GM10847 (cell line): ENCODE data around the gene ZNF483.

Experiments
- POLR2A ChIP-seq: IDR thresholded peaks from 2 replicates; pipeline ENCODE4 v1.6.1; 2011; ENCODE audit not compliant: insufficient read length; ENCODE audit errors: extremely low read depth

The ZNF483 gene

GRCh38 chr9:111529787-111530186, 4.8 kb downstream of the ZNF483 start:
- TF ChIP-seq POLR2A: no peak

- TF ChIP-seq POLR2A: no peak
Measured at GRCh38 chr9:111531716-111532115, 6.7 kb downstream of the ZNF483 start.

- TF ChIP-seq POLR2A: no peak
Measured at GRCh38 chr9:111533099-111533790, 8.3 kb downstream of the ZNF483 start.

GRCh38 chr9:111542497-111543254, 17.7 kb downstream of the ZNF483 start:
- no peak for TF ChIP-seq POLR2A

GRCh38 chr9:111548623-111549022, 23.6 kb downstream of the ZNF483 start:
- TF ChIP-seq POLR2A: no peak

- TF ChIP-seq POLR2A: no peak
Measured at GRCh38 chr9:111559000-111559610, 34.1 kb downstream of the ZNF483 start.

GRCh38 chr9:111561165-111561719, 36.3 kb downstream of the ZNF483 start:
- no peak for TF ChIP-seq POLR2A

GRCh38 chr9:111566234-111566633, 41.3 kb downstream of the ZNF483 start:
- no peak for TF ChIP-seq POLR2A

GRCh38 chr9:111572950-111573604, 48.1 kb downstream of the ZNF483 start:
- TF ChIP-seq POLR2A: no peak

- no peak for TF ChIP-seq POLR2A
Measured at GRCh38 chr9:111582888-111583287, 57.9 kb downstream of the ZNF483 start.

- no peak for TF ChIP-seq POLR2A
Measured at GRCh38 chr9:111586378-111586777, 61.4 kb downstream of the ZNF483 start.

- TF ChIP-seq POLR2A: no peak
Measured at GRCh38 chr9:111588846-111589245, 63.9 kb downstream of the ZNF483 start.

GRCh38 chr9:111597852-111598732, 73.1 kb downstream of the ZNF483 start:
- no peak for TF ChIP-seq POLR2A

GRCh38 chr9:111598733-111599091, 73.7 kb downstream of the ZNF483 start:
- TF ChIP-seq POLR2A: no peak
